PC-3 (cell line): ENCODE results near the gene ZNF518B. TPM values are rescaled to one million over a fixed set of nuclear protein-coding genes. Genes with fewer than 3 reads are reported as not detected.

ENCODE experiments used
- ATAC-seq: fragments of 200-7000 bp; cut with Tn5 transposase; 2 replicates; pipeline ENCODE4 v1.9.1; 2020; ENCODE audit warnings: mild to moderate bottlenecking, moderate library complexity
- BruUV-seq: library from RNA; stranded (reverse); fragments of 400-500 nt; replicated peaks from 2 replicates; lab custom pipeline; 2021; lab: Mats Ljungman, UMichigan
- CTCF ChIA-PET: fragments of 300-600 bp; sonication (Branson Sonifier 250); formaldehyde crosslinking; loops from one replicate; lab custom pipeline; 2022; ENCODE audit warnings: antibody characterized with exemption; lab: Charles Lee
- POLR2A ChIA-PET: fragments of 300-600 bp; sonication (Branson Sonifier 250); formaldehyde crosslinking; loops from one replicate; lab custom pipeline; 2022; ENCODE audit warnings: antibody characterized with exemption; ENCODE audit not compliant: unreplicated experiment; lab: Charles Lee
- DNase-seq: peaks from one replicate; pipeline ENCODE4 v3.0.0-alpha.2; 2015
- H2AFZ ChIP-seq: fragments of 300-600 bp; sonication (generic); 2 replicates; pipeline ENCODE4 v1.6.0; 2016; ENCODE audit warnings: antibody characterized with exemption, low read length
- H3F3A ChIP-seq: fragments of 300-600 bp; sonication (generic); one replicate; pipeline ENCODE4 v1.6.0; 2017; ENCODE audit warnings: antibody characterized with exemption, low read length, control low read depth, mild to moderate bottlenecking; ENCODE audit not compliant: unreplicated experiment
- H3K27ac ChIP-seq: fragments of 300-600 bp; sonication (generic); 2 replicates; pipeline ENCODE4 v1.5.1; 2016; ENCODE audit warnings: mild to moderate bottlenecking, low read length
- H3K27me3 ChIP-seq: fragments of 300-600 bp; sonication (generic); 2 replicates; pipeline ENCODE4 v1.6.1; 2016; ENCODE audit warnings: low read length, mixed read lengths
- H3K36me3 ChIP-seq: fragments of 300-600 bp; sonication (generic); 2 replicates; pipeline ENCODE4 v1.6.1; 2016; ENCODE audit warnings: low read depth, mixed run types, low read length, mixed read lengths
- H3K4me1 ChIP-seq: fragments of 300-600 bp; sonication (generic); 2 replicates; pipeline ENCODE4 v1.5.1; 2016; ENCODE audit warnings: low read length; ENCODE audit not compliant: insufficient read depth
- H3K4me2 ChIP-seq: fragments of 300-600 bp; sonication (generic); 2 replicates; pipeline ENCODE4 v1.6.0; 2016; ENCODE audit warnings: low read length
- H3K4me3 ChIP-seq: fragments of 300-600 bp; sonication (generic); 2 replicates; pipeline ENCODE4 v1.5.1; 2016; ENCODE audit warnings: mild to moderate bottlenecking, low read length, mixed read lengths
- H3K79me2 ChIP-seq: fragments of 300-600 bp; sonication (generic); 2 replicates; pipeline ENCODE4 v1.6.1; 2017; ENCODE audit warnings: low read length, mixed read lengths
- H3K9ac ChIP-seq: fragments of 300-600 bp; sonication (generic); 2 replicates; pipeline ENCODE4 v1.6.0; 2016; ENCODE audit warnings: mild to moderate bottlenecking, low read length
- H3K9me2 ChIP-seq: fragments of 300-600 bp; sonication (generic); replicated peaks from 2 replicates; pipeline ENCODE4 v1.6.1; 2016; ENCODE audit warnings: mixed run types, low read length, mixed read lengths
- H3K9me3 ChIP-seq: fragments of 300-600 bp; sonication (generic); 2 replicates; pipeline ENCODE4 v1.6.1; 2016; ENCODE audit warnings: low read length, mixed read lengths
- H4K20me1 ChIP-seq: fragments of 300-600 bp; sonication (generic); 2 replicates; pipeline ENCODE4 v1.6.1; 2016; ENCODE audit warnings: low read length, mixed read lengths
- EZH2 ChIP-seq: fragments of 300-600 bp; sonication (generic); IDR thresholded peaks from one replicate; pipeline ENCODE4 v1.6.1; 2017; ENCODE audit warnings: antibody characterized with exemption, mild to moderate bottlenecking, low read length; ENCODE audit not compliant: unreplicated experiment
- EZH2phosphoT487 ChIP-seq: fragments of 300-600 bp; sonication (generic); IDR thresholded peaks from 2 replicates; pipeline ENCODE4 v1.6.1; 2018; ENCODE audit warnings: mild to moderate bottlenecking, antibody characterized with exemption, low read length, borderline replicate concordance
- intact Hi-C: fragments of 100-400 bp; cut with micrococcal nuclease; formaldehyde crosslinking; loops from 2 replicates; pipeline ENCODE4 v1.9.0; 2023
- total RNA-seq: library from RNA; depleted of rRNA; stranded (reverse); fragments of >200 nt; gene quantifications from 2 replicates; pipeline ENCODE4 v1.2.3, GENCODE V29; 2014; rRNA removed
- TF ChIP-seq, protein P1 (sequence below): fragments of 300-600 bp; sonication (generic); conservative IDR thresholded peaks from 2 replicates; pipeline ENCODE4 v1.5.1; 2017; ENCODE audit warnings: antibody characterized with exemption, low read depth, mild to moderate bottlenecking, low read length

Gene ZNF518B
- total RNA-seq, 1 experiment from 2014 or later: 16.2 TPM

- ATAC-seq: no peak
Measured at GRCh38 chr4:10395971-10396580, 61.1 kb downstream of the ZNF518B start.

More at GRCh38 chr4:10395971-10396580, 61.1 kb downstream of the ZNF518B start:
- CTCF ChIA-PET: no interaction called here
- intact Hi-C loops: no loop called here
- Histone ChIP-seq H3K4me1 (no peaks in the 10 kb centered on the region), H3K79me2 (no peaks in the 10 kb centered on the region), H3K36me3 (no peaks in the 10 kb centered on the region), H3K9me2 (no peaks in the 10 kb centered on the region), H3F3A (no peaks in the 10 kb centered on the region), H3K27me3 (no peaks in the 10 kb centered on the region), H3K9me3 (no peaks in the 10 kb centered on the region), H3K9ac (no peak overlapping the region), H3K4me2 (no peak overlapping the region), H3K4me3 (no peak overlapping the region), H3K27ac (no peak overlapping the region), H4K20me1 (no peaks in the 10 kb centered on the region), H2AFZ (no peak overlapping the region)
- TF ChIP-seq EZH2 (no peak), EZH2phosphoT487 (no peak)
- TF ChIP-seq, protein P1, sequence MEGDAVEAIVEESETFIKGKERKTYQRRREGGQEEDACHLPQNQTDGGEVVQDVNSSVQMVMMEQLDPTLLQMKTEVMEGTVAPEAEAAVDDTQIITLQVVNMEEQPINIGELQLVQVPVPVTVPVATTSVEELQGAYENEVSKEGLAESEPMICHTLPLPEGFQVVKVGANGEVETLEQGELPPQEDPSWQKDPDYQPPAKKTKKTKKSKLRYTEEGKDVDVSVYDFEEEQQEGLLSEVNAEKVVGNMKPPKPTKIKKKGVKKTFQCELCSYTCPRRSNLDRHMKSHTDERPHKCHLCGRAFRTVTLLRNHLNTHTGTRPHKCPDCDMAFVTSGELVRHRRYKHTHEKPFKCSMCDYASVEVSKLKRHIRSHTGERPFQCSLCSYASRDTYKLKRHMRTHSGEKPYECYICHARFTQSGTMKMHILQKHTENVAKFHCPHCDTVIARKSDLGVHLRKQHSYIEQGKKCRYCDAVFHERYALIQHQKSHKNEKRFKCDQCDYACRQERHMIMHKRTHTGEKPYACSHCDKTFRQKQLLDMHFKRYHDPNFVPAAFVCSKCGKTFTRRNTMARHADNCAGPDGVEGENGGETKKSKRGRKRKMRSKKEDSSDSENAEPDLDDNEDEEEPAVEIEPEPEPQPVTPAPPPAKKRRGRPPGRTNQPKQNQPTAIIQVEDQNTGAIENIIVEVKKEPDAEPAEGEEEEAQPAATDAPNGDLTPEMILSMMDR: no peak
- DNase-seq: no peak
- no TSS peak for BruUV-seq
- POLR2A ChIA-PET: no interaction called here

Other genes starting within 250 kb of the ZNF518B start
- gene CLNK, start 227.3 kb upstream of the ZNF518B start, total RNA-seq: not detected in 2 replicates